Measurements from ENCODE around the gene PTPRA.

DNA sequence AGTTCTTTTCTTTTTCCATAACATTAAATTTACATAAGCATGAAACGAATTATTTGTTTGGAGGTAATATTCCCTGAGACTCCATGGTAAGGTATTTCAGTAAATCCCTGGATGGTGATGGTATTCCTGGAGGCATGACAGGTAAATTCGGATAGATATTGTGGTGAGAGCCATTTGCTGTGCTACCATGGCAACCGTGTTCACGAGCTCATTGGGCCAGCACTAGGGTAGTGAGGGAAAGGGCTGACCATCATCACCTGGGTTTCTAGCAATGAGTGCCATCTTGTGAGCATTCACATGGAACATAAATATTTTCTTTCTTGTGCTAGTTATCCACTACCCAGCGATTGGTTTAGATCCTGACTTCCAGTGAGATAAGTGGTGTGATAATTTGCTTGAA is 118.3 kb downstream of the PTPRA start:
- TF ChIP-seq, protein P1, sequence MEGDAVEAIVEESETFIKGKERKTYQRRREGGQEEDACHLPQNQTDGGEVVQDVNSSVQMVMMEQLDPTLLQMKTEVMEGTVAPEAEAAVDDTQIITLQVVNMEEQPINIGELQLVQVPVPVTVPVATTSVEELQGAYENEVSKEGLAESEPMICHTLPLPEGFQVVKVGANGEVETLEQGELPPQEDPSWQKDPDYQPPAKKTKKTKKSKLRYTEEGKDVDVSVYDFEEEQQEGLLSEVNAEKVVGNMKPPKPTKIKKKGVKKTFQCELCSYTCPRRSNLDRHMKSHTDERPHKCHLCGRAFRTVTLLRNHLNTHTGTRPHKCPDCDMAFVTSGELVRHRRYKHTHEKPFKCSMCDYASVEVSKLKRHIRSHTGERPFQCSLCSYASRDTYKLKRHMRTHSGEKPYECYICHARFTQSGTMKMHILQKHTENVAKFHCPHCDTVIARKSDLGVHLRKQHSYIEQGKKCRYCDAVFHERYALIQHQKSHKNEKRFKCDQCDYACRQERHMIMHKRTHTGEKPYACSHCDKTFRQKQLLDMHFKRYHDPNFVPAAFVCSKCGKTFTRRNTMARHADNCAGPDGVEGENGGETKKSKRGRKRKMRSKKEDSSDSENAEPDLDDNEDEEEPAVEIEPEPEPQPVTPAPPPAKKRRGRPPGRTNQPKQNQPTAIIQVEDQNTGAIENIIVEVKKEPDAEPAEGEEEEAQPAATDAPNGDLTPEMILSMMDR (IDR thresholded peaks at IDR 0.05; ENCODE audit: insufficient read depth, low read length) = no peak
- TF ChIP-seq, protein P2, sequence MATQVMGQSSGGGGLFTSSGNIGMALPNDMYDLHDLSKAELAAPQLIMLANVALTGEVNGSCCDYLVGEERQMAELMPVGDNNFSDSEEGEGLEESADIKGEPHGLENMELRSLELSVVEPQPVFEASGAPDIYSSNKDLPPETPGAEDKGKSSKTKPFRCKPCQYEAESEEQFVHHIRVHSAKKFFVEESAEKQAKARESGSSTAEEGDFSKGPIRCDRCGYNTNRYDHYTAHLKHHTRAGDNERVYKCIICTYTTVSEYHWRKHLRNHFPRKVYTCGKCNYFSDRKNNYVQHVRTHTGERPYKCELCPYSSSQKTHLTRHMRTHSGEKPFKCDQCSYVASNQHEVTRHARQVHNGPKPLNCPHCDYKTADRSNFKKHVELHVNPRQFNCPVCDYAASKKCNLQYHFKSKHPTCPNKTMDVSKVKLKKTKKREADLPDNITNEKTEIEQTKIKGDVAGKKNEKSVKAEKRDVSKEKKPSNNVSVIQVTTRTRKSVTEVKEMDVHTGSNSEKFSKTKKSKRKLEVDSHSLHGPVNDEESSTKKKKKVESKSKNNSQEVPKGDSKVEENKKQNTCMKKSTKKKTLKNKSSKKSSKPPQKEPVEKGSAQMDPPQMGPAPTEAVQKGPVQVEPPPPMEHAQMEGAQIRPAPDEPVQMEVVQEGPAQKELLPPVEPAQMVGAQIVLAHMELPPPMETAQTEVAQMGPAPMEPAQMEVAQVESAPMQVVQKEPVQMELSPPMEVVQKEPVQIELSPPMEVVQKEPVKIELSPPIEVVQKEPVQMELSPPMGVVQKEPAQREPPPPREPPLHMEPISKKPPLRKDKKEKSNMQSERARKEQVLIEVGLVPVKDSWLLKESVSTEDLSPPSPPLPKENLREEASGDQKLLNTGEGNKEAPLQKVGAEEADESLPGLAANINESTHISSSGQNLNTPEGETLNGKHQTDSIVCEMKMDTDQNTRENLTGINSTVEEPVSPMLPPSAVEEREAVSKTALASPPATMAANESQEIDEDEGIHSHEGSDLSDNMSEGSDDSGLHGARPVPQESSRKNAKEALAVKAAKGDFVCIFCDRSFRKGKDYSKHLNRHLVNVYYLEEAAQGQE (IDR thresholded peaks at IDR 0.05; ENCODE audit: insufficient replicate concordance, low read depth) = no peak
- no peak for TF ChIP-seq POLR2AphosphoS5 (IDR thresholded peaks at IDR 0.05; ENCODE audit: low read depth)
- TF ChIP-seq GABPA (IDR thresholded peaks at IDR 0.05; ENCODE audit: low read depth) = no peak
- TF ChIP-seq SPI1 (IDR thresholded peaks at IDR 0.05; ENCODE audit: borderline replicate concordance, low read depth) = no peak
